Stomach (tissue), 4 donors: Measurements from ENCODE around the gene CRACR2B.

ENCODE experiments used
- CTCF ChIP-seq, 7 experiments: fragments of 450-650 bp in 4 of 7; fragments of 200-600 bp in 3 of 7; sonication (generic) in 3 of 7; IDR thresholded peaks; one replicate each; pipeline ENCODE4 v1.5.1; 2016 to 2019; ENCODE audit warnings: antibody characterized with exemption in 7 of 7, control low read depth in 2 of 7, mild to moderate bottlenecking in 1 of 7
- POLR2A ChIP-seq, 4 donors: fragments of 450-650 bp; IDR thresholded peaks; one replicate each; pipeline ENCODE4 v1.6.1; 2016; ENCODE audit warnings: antibody characterized with exemption in 4 of 4, control low read depth in 2 of 4, mild to moderate bottlenecking in 1 of 4, moderate library complexity in 1 of 4

DNA sequence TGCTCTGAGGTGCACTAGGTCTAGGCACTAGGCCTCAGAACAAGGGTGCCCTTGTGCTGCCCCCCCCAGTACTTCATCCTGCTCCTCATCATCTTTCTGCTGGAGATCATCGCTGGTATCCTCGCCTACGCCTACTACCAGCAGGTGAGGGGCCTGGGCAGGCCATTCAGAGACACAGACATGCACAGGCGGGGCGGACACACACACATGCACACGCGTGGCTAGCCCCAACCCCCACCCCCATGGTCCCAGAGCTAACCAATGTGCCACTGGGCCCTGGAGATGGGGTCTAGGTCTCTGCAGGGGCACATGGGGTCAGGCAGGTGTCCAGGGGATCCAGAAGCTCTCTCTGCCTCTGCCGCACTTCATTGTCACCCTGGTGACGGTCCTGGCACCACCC lies 9.0 kb downstream of the CRACR2B start:
- no peak for TF ChIP-seq POLR2A (IDR thresholded peaks at IDR 0.05)
- TF ChIP-seq CTCF (IDR thresholded peaks at IDR 0.05) = no peak
